Cerebellar cortex (tissue), 1 donor: ENCODE data around the gene SEMA4C.

ENCODE experiments used
- DNase-seq: peaks from one replicate; pipeline ENCODE4 v3.0.0-alpha.2; 2015; ENCODE audit warnings: low spot score

SEMA4C gene

GRCh38 chr2:96842600-96842999, 27.3 kb downstream of the SEMA4C start:
- peak; percentile 40 for DNase-seq

GRCh38 chr2:96841701-96842495, 28.0 kb downstream of the SEMA4C start:
- no peak for DNase-seq

DNA sequence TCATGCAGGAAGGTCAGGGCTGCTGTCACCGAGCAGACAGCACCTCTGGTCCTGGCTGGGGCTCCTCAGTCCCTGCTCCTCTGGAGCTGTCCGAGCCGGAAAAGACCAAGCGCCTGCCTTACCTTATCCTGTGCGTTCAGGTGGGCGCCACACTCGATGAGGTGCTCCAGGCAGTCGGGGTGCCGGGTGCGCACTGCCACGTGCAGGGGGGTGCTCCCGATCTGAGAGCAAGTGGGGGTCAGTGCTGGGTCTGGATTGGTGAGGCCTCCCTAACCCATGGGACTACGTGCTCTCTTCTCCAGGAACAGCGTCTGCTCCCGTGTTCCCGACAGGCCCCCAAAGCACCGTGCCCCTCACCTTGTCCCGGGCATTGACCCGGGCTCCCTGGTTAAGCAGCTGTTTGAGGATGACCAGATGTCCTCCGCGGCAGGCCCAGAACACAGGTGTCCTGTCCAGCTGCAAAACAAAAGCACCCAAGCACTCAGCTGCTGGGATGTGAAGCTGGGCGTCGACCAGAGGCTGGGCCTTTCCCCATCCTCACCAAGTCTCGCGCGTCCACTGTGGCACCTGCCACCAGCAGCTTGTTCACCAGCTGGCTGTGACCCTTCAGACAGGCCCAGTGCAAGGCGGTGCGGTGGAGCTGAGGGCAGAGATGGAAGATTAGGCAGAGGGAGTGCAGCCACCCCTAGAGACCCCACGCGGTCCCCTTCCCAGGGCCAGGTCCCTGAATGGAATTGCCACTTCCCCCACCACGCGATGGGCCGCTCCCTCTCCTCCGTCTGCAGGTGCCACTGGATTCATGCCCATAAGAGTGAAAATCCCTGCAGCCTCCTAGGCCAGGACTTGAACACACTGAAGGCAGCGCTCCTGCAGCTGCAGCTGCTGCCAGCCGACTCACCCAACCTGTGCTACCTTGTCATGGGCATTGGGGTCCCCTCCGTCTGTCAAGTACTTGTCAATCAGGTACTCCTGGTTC, 29.7 kb downstream of the SEMA4C start:
- DNase-seq: no peak

GRCh38 chr2:96839293-96839874, 30.5 kb downstream of the SEMA4C start:
- no peak for DNase-seq

- DNase-seq: no peak
Measured at GRCh38 chr2:96838345-96839292, 31.3 kb downstream of the SEMA4C start.

DNA sequence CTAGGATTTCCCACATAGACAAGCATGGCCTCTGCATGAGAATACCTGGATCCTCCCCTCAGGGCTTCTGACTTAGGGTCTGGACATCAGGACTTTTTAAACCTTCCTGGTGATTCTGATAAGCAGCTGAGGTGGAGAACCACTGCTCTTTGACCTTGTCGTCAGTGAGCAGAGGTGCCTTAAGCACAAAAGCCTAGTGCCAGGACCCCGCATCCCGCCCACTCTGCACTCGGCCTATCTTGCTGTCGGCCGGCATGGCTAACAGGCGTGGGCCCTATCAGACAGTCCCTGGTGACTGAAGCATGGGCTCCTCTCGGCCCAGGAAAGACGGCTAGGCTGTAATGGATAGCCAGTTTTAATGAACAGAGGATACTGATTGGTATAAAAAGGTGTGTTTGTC, 32.3 kb downstream of the SEMA4C start:
- no peak for DNase-seq

GRCh38 chr2:96835830-96836229, 34.0 kb downstream of the SEMA4C start:
- no peak for DNase-seq

- DNase-seq: peak; percentile 60
Measured at GRCh38 chr2:96832754-96833507, 36.9 kb downstream of the SEMA4C start.

GRCh38 chr2:96832408-96832753, 37.5 kb downstream of the SEMA4C start:
- peak; percentile 34 for DNase-seq

DNA sequence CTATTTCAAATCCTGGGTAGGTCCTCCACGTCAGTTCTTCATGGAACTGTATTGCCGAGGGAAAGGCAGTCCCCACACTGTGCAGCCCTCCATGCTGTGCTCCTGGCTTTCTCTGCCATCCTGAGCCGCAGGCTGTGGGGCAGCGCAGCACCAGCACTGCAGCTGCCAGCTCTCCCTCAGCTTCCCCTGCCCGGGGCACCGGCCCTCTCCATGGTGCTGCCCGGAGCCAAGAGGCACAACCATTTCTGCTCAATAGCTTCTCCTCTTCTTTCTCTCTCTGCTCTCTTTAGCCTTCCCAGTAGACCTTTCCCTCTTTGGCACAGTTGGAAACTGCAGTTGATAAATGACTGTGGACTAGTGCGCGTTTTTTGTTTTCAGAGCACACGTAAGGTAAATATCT, 38.2 kb downstream of the SEMA4C start:
- DNase-seq: peak; percentile 21

DNA sequence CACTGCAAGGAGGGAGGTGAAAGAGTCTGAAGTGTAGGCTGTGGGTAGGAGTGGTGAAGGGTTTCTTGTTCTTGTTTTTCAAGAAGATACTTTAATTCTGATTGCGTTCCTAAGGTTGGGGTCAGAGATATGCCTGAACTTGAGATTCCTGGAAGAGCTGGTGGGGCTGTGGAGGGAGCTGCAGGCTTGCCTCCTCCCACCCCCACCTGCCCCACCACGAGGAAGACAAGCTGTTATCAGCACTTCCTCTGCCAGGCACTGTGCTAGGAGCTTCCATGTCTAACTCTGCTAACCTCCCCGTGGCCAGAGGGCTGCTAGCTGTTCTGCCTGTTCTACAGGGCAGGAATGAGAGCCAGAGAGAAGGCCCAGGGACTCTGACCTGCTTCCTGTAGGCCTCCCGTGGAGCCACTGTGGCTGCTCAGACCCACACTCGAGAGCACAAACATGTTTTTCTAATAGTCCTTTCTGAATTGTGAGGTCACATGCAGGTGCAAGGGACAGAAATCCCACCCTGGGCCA, 39.8 kb downstream of the SEMA4C start:
- DNase-seq: peak; percentile 46

GRCh38 chr2:96828874-96829273, 41.0 kb downstream of the SEMA4C start:
- DNase-seq: no peak

GRCh38 chr2:96828436-96828835, 41.4 kb downstream of the SEMA4C start:
- DNase-seq: no peak

DNA sequence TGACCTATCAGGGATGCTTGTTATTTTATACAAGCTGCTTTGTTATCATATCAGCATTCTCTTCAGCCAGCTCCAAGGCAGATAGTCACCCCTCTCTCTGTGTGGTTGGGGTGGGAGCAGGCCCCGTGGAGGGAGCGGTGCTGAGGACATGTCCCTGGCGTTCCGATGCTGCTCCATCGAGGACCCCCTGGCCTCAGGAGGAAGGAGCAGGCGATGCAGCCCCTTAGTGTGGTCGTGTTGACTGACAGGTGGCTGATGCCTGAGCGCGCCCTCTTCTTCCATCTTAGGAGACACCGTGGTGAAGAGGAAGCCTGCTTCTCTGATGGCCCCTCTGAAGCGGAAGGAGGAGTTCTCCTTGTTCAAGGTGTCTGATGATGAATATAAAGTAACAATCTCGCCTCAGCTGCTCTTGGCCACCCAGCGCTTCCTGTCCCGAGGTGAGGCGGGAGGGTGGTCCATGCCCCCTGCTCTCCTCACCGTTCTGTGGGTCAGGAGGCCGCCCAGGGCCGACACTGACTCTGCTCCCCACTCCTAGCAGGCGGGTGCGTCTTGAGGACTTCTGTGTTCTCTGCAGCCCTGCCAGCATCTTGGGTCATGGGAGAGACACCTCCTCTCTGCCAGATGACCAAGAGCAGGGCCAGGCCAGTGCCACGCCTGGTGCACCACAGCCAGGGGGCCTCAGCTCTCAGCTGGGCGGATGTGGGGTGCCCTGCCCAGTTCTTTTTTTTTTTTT, 43.2 kb downstream of the SEMA4C start:
- DNase-seq: no peak

- DNase-seq: no peak
Measured at GRCh38 chr2:96825057-96825456, 44.8 kb downstream of the SEMA4C start.

DNA sequence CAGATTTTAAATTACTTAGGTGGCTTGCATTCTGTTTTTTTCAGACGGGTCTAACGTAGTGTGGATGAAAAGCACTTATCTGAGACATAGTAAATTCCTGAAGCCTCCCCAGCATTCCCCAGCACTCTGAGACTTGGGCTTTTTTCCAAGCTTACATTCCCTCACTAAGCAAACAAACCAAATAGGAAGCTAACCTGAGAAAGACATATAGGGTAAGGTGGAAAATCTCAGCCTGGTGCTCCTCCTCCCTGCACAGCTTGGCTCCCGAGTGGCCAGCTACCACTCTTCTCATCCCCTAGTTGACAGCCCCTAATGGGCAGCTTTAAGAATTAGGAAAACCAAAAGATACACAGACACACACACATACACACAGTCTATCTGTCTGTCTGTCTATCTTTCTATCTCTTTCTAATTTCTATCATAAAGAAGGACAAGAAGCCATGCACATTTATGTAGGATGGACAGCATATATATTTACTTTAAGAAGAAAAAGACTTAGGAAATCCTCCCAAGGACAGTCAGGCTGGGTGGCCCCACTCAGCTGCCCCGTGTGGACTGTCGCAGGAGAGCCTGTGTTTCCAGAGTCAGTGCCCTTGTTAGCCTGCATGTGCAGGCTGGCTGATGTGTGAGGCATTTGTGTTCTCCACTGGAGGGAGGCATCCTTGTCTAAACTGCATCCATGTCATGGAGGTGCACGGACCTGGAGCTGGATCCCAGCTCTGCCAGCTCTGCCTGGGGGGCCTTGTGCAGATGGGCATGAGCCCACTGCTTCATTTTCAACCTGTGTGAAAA, 45.6 kb downstream of the SEMA4C start:
- DNase-seq: no peak

DNA sequence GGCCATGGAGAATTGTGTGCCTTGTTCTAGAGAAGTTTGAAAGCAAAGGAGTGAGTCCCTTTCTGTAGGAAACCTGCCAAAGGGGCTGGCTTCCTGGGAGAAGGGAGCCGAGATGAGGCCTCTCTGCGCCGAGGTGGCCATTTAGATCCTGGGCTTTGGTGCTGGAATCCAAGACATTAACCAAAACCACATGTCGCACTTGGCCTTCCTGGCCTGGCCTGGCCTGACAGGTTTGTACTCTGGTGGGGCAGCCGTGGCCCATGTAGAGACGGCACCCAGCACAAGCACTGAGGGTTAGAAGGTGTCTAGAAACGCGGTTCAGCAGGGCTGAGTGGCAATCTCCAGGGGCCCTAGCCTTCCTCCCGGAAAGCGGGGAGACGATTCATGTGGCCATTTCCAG, 46.7 kb downstream of the SEMA4C start:
- DNase-seq: no peak

DNA sequence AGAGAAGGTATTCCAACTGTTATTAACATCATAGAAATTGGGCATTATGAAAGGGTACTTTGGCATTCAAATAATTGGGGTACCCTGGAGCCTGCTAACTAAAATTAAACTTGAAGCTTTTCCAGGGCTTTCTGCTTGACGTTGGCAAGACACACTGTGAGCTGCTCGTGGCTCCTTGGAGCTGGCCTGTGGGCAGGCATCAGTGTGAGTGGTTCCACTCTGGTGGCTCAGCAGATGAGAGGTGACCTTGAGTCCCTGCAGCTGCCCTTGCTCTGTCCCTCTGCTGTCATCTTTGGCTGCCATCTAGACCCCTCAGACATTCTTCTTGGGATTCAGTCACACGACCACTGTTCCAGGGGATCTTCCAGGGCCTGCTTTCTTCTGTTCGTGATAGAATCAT, 47.1 kb downstream of the SEMA4C start:
- no peak for DNase-seq

DNA sequence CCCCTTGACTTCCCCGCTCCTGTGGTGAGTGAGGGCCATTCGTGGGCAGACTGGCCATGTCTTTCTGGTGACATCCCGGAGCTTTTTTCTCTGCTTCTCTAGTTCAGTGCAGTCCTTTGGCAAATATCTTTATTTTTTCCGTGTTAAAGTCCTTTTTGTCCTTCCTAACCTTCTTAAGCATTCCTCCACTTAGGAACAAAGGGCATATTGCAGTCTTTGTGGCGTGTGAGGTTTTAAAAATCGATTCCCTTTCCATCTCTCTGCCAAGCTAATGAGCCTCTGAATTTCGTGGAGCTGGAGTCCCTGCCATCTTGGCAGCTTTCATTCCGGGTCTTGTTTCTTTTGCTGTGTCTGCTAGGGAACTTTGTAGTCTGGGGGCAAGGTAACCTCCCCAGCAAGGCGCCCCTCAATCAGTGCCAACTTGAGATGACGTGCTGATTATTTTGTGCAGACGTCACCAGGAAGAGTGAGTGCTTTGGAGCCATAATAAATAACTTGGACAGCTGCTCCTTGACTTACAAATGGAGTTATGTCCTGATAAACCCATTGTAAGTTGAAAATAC, 48.7 kb downstream of the SEMA4C start:
- DNase-seq: no peak
